ENCODE results near the gene ADIPOR2. TPM values are rescaled to one million over a fixed set of nuclear protein-coding genes. Genes with fewer than 3 reads are reported as not detected.

Gene ADIPOR2
- total and polyA plus RNA-seq, 12 donors = 18.5 to 47.7 (median 41.6) TPM

DNA sequence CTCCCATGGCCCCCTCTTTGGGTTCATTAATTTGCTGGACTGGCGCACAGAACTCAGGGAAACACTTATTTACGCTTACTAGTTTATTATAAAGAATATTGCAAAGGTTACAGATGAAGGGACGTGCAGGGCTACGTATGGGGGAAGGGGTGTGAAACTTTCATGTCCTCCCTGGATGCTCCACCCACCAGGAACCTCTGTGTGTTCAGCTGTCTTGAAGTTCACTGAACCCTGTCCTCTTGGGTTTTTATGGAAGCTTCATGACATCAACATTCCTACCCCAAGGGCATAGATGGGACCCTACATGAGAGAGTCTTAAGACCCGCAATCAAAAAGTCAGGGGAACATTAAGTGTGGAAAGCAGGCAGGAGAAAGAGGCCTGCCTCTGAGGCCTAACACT lies 58.1 kb downstream of the ADIPOR2 start:
- TF ChIP-seq, protein P1, sequence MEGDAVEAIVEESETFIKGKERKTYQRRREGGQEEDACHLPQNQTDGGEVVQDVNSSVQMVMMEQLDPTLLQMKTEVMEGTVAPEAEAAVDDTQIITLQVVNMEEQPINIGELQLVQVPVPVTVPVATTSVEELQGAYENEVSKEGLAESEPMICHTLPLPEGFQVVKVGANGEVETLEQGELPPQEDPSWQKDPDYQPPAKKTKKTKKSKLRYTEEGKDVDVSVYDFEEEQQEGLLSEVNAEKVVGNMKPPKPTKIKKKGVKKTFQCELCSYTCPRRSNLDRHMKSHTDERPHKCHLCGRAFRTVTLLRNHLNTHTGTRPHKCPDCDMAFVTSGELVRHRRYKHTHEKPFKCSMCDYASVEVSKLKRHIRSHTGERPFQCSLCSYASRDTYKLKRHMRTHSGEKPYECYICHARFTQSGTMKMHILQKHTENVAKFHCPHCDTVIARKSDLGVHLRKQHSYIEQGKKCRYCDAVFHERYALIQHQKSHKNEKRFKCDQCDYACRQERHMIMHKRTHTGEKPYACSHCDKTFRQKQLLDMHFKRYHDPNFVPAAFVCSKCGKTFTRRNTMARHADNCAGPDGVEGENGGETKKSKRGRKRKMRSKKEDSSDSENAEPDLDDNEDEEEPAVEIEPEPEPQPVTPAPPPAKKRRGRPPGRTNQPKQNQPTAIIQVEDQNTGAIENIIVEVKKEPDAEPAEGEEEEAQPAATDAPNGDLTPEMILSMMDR (IDR thresholded peaks at IDR 0.05) = no peak
- Histone ChIP-seq H3K4me1 (peaks cover 0 to 24% (median 7%) of the 10 kb centered on the region in 9 donors), H3K27ac (no peak overlapping the region), H3K27me3 (no peaks in the 10 kb centered on the region), H3K4me3 (no peak overlapping the region), H3K9me3 (peaks cover 0 to 25% (median 6%) of the 10 kb centered on the region in 11 donors), H3K36me3 (peaks cover 0 to 5% (median 0%) of the 10 kb centered on the region in 9 donors)
- WGBS, 2 donors = 97 to 98% methylated on average over 5 of the region's 5 CpGs
- intact Hi-C loops (cut with DNase I) = no loop called here
- ATAC-seq (no peak), DNase-seq (no peak)

DNA sequence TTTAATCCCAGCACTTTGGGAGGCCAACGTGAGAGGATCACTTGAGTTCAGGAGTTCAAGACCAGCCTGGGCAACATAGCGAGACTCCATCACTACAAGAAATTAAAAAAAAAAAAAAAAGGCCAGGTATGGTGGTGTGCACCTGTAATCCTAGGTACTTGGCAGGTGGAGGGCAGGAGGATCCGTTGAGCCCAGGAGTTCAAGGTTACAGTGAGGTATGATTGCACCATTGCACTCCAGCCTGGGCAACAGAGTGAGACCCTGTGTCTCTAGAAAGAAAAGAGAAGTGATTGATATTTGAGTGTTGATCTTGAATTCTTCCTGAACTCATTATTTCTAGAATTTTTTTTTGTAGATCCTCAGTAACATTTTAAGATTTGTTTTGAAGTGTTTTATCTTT lies 59.4 kb downstream of the ADIPOR2 start:
- H3K4me1 ChIP-seq = peaks cover 0 to 19% (median 7%) of the 10 kb centered on the region in 9 donors
- intact Hi-C loops (cut with DNase I) = no loop called here
- ATAC-seq (no peak), DNase-seq (no peak)
- TF ChIP-seq, protein P1 (IDR thresholded peaks at IDR 0.05) = no peak
- H3K27me3 ChIP-seq = no peaks in the 10 kb centered on the region
- H3K9me3 ChIP-seq = peaks cover 0 to 25% (median 6%) of the 10 kb centered on the region in 11 donors
- no peak overlapping the region for H3K4me3 ChIP-seq
- 95 to 100% methylated on average over 3 of the region's 3 CpGs for WGBS, 2 donors
- no peak overlapping the region for H3K27ac ChIP-seq
- H3K36me3 ChIP-seq = peaks cover 0 to 16% (median 6%) of the 10 kb centered on the region in 9 donors

DNA sequence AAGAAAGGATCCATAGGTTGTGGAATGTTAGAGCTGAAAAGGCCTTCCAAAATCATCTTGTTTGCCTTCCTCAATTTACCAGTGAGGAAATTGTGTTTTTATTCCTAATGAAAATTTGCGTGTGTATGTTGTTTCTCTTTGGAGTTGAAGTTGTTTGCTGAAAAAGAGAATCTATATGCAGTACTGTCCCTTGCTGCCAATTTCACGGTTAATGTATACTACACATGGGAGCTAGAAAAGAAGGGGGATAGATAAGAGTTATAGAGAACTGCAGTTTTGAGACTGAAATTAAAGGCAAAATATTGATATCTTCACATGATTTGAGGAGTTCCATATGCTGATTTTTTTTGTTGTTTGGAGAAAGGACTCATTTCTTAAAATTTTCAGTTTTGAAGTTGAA lies 67.5 kb downstream of the ADIPOR2 start:
- WGBS, 2 donors = 88 to 91% methylated on average over 2 of the region's 2 CpGs
- ATAC-seq (no peak), DNase-seq (no peak)
- Histone ChIP-seq H3K4me1 (peaks cover 0 to 16% (median 5%) of the 10 kb centered on the region in 9 donors), H3K36me3 (peaks cover 0 to 41% (median 14%) of the 10 kb centered on the region in 9 donors), H3K4me3 (no peak overlapping the region), H3K27me3 (no peaks in the 10 kb centered on the region), H3K9me3 (peaks cover 0 to 4% (median 0%) of the 10 kb centered on the region in 11 donors), H3K27ac (peak overlapping the region in 1 of 10 donors; percentile 12)
- TF ChIP-seq, protein P1 (IDR thresholded peaks at IDR 0.05) = no peak
- intact Hi-C loops (cut with DNase I) = no loop called here

DNA sequence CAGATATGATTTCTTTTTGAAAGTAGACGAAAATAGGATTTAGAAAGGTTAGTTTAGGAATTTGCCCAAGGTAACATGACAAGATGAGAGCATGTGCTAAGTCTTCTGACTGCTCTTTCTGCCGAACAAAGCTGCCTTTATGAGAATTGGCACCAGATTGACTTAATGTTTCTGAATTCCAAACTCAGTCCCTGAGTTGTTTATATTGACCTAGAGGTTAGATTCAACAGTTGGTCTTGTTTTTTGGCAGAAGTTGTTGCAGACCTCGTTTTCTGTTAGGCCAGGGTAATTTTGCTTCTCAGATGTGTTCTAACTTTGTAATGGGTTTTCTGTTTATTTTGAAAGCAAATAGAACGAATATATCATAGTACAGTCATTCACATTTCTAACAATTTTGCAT lies 68.0 kb downstream of the ADIPOR2 start:
- H3K4me1 ChIP-seq = peaks cover 0 to 16% (median 5%) of the 10 kb centered on the region in 9 donors
- no peaks in the 10 kb centered on the region for H3K27me3 ChIP-seq
- H3K9me3 ChIP-seq = peaks cover 0 to 4% (median 0%) of the 10 kb centered on the region in 11 donors
- H3K36me3 ChIP-seq = peaks cover 0 to 41% (median 14%) of the 10 kb centered on the region in 9 donors
- ATAC-seq = no peak
- TF ChIP-seq, protein P1 (IDR thresholded peaks at IDR 0.05) = no peak
- no peak for DNase-seq
- intact Hi-C loops (cut with DNase I) = no loop called here
- no peak overlapping the region for H3K4me3 ChIP-seq
- peak overlapping the region in 1 of 10 donors; percentile 12 for H3K27ac ChIP-seq
- 64 to 72% methylated on average over 4 of the region's 4 CpGs for WGBS, 2 donors
